Endothelial cell (in vitro differentiated cells): ENCODE results near the gene RELN. TPM values are rescaled to one million over a fixed set of nuclear protein-coding genes. Genes with fewer than 3 reads are reported as not detected.

ENCODE experiments used
- DNase-seq: peaks from one replicate; pipeline ENCODE4 v3.0.0; 2021; ENCODE audit warnings: low spot score
- H3K27ac Mint-ChIP-seq: one replicate; pipeline ENCODE4 v1.8.0; 2021; ENCODE audit warnings: mixed read lengths, inconsistent platforms; ENCODE audit not compliant: unreplicated experiment
- H3K27me3 Mint-ChIP-seq: one replicate; pipeline ENCODE4 v1.8.0; 2021; ENCODE audit warnings: mild to moderate bottlenecking, moderate library complexity, mixed read lengths, inconsistent platforms; ENCODE audit not compliant: unreplicated experiment
- H3K36me3 Mint-ChIP-seq: one replicate; pipeline ENCODE4 v1.8.0; 2021; ENCODE audit warnings: mild to moderate bottlenecking, low read depth, mixed read lengths, inconsistent platforms; ENCODE audit not compliant: unreplicated experiment
- H3K4me1 Mint-ChIP-seq: one replicate; pipeline ENCODE4 v1.8.0; 2021; ENCODE audit warnings: mild to moderate bottlenecking, mixed read lengths, inconsistent platforms; ENCODE audit not compliant: unreplicated experiment
- H3K4me3 Mint-ChIP-seq: one replicate; pipeline ENCODE4 v1.8.0; 2021; ENCODE audit warnings: mild to moderate bottlenecking, mixed read lengths, inconsistent platforms; ENCODE audit not compliant: unreplicated experiment
- H3K9me3 Mint-ChIP-seq: one replicate; pipeline ENCODE4 v1.8.0; 2021; ENCODE audit warnings: mixed read lengths, inconsistent platforms; ENCODE audit not compliant: unreplicated experiment
- CTCF ChIP-seq: fragments of 200-600 bp; sonication (generic); IDR thresholded peaks from one replicate; pipeline ENCODE4 v1.5.0; 2021; ENCODE audit warnings: antibody characterized with exemption; ENCODE audit not compliant: unreplicated experiment
- total RNA-seq: library from RNA; stranded (reverse); fragmentation: NEBNext Ultra II Directional; extraction: Animal tissue kit (Norgen Biotek cat#: 25700); gene quantifications from one replicate; pipeline ENCODE4 v1.2.1, GENCODE V29; 2021; ENCODE audit not compliant: unreplicated experiment

Gene RELN
- total RNA-seq, 1 donor from 2014 or later: 2.3 TPM

- peaks cover 1% of the 10 kb centered on the region for H3K27me3 Mint-ChIP-seq
- H3K27ac Mint-ChIP-seq: no peak overlapping the region
- DNase-seq: no peak
- no peak overlapping the region for H3K4me3 Mint-ChIP-seq
- H3K9me3 Mint-ChIP-seq: no peaks in the 10 kb centered on the region
- H3K36me3 Mint-ChIP-seq: no peaks in the 10 kb centered on the region
- no peak for TF ChIP-seq CTCF
- peaks cover 13% of the 10 kb centered on the region for H3K4me1 Mint-ChIP-seq
Observed at GRCh38 chr7:103995554-103995953, 6.1 kb upstream of the RELN start.

DNA sequence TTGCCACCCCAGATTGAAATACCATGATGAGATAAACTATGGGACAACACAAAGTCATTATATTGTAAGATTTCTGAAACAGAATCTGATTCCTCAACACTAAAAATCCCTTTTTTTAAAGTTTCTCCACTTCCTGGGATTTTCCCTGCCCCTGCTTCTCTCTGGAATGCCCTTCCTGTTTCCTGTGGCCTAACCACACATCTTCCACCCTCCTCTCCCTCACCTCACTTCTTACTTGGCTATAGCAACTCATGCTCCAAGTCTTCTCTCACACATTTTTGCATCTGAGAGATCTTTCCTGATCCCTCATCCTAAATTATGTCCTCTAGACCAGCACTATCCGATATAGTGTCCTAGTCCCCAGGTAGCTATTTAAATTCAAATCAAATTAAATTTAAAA lies 4.1 kb upstream of the RELN start:
- no peak for TF ChIP-seq CTCF
- H3K36me3 Mint-ChIP-seq: no peaks in the 10 kb centered on the region
- H3K27me3 Mint-ChIP-seq: peaks cover 5% of the 10 kb centered on the region
- peak overlapping the region; percentile 86 for H3K27ac Mint-ChIP-seq
- DNase-seq: no peak
- H3K9me3 Mint-ChIP-seq: no peaks in the 10 kb centered on the region
- H3K4me1 Mint-ChIP-seq: peaks cover 17% of the 10 kb centered on the region
- H3K4me3 Mint-ChIP-seq: peak overlapping the region; percentile 10

DNA sequence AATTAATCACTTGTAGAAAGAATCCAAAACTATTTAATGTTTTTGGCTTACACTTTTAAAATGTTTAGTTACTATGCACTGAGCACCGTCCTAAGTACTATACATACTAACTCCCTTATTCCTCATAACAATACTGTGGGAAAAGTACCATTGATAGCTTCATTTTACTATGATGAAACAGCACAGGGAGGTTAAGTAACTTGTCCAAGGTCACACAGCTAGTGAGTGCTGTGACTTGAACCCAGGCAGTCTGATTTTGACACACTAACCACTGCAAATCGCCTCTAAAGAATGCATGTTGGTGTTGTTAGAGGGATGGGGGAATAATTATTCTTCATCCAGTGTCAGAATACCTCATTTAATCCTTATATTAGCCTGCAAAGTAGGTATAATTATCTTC lies 1.9 kb upstream of the RELN start:
- H3K4me3 Mint-ChIP-seq: no peak overlapping the region
- peaks cover 4% of the 10 kb centered on the region for H3K36me3 Mint-ChIP-seq
- no peak for DNase-seq
- TF ChIP-seq CTCF: no peak
- H3K27ac Mint-ChIP-seq: no peak overlapping the region
- peaks cover 9% of the 10 kb centered on the region for H3K27me3 Mint-ChIP-seq
- H3K4me1 Mint-ChIP-seq: peaks cover 16% of the 10 kb centered on the region
- no peaks in the 10 kb centered on the region for H3K9me3 Mint-ChIP-seq

- no peaks in the 10 kb centered on the region for H3K9me3 Mint-ChIP-seq
- H3K36me3 Mint-ChIP-seq: peaks cover 4% of the 10 kb centered on the region
- peaks cover 15% of the 10 kb centered on the region for H3K4me1 Mint-ChIP-seq
- H3K4me3 Mint-ChIP-seq: no peak overlapping the region
- no peak for DNase-seq
- H3K27ac Mint-ChIP-seq: no peak overlapping the region
- no peak for TF ChIP-seq CTCF
- H3K27me3 Mint-ChIP-seq: peaks cover 9% of the 10 kb centered on the region
Observed at GRCh38 chr7:103990991-103991390, 1.5 kb upstream of the RELN start.

- H3K27me3 Mint-ChIP-seq: peaks cover 9% of the 10 kb centered on the region
- peak; percentile 72 for DNase-seq
- H3K4me3 Mint-ChIP-seq: peak overlapping the region; percentile 93
- no peaks in the 10 kb centered on the region for H3K9me3 Mint-ChIP-seq
- peak; percentile 30 for TF ChIP-seq CTCF
- H3K36me3 Mint-ChIP-seq: peaks cover 4% of the 10 kb centered on the region
- peaks cover 15% of the 10 kb centered on the region for H3K4me1 Mint-ChIP-seq
- peak overlapping the region; percentile 64 for H3K27ac Mint-ChIP-seq
Observed at GRCh38 chr7:103989785-103990767, 618 bp upstream of the RELN start.
